ENCODE measurements around the gene CACNA2D4. TPM values are rescaled to one million over a fixed set of nuclear protein-coding genes. Genes with fewer than 3 reads are reported as not detected.

The CACNA2D4 gene
- total RNA-seq, 2 experiments from 2014 or later, result 2.1 to 2.7 TPM

- Mint-ChIP-seq H3K4me3 (no peak overlapping the region), H3K9me3 (no peaks in the 10 kb centered on the region), H3K36me3 (ENCODE audit: low read depth) (no peaks in the 10 kb centered on the region), H3K27ac (no peak overlapping the region), H3K27me3 (ENCODE audit: low read depth) (no peaks in the 10 kb centered on the region), H3K4me1 (ENCODE audit: low read depth) (no peaks in the 10 kb centered on the region)
- CTCF ChIA-PET, result no interaction called here
- no peak for DNase-seq
- intact Hi-C loops (cut with micrococcal nuclease), result no loop called here
Measured at GRCh38 chr12:1879633-1880032, 38.8 kb downstream of the CACNA2D4 start.

- no peaks in the 10 kb centered on the region for H3K4me1 Mint-ChIP-seq (ENCODE audit: low read depth)
- H3K4me3 Mint-ChIP-seq, result no peak overlapping the region
- no peak overlapping the region for H3K27ac Mint-ChIP-seq
- intact Hi-C loops (cut with micrococcal nuclease), result no loop called here
- H3K27me3 Mint-ChIP-seq (ENCODE audit: low read depth), result no peaks in the 10 kb centered on the region
- no peak for DNase-seq
- no peaks in the 10 kb centered on the region for H3K9me3 Mint-ChIP-seq
- no peaks in the 10 kb centered on the region for H3K36me3 Mint-ChIP-seq (ENCODE audit: low read depth)
- CTCF ChIA-PET, result no interaction called here
Measured at GRCh38 chr12:1878695-1879094, 39.8 kb downstream of the CACNA2D4 start.

GRCh38 chr12:1878214-1878613, 40.2 kb downstream of the CACNA2D4 start:
- Mint-ChIP-seq H3K9me3 (no peaks in the 10 kb centered on the region), H3K36me3 (ENCODE audit: low read depth) (no peaks in the 10 kb centered on the region), H3K27ac (no peak overlapping the region), H3K4me3 (no peak overlapping the region), H3K27me3 (ENCODE audit: low read depth) (no peaks in the 10 kb centered on the region), H3K4me1 (ENCODE audit: low read depth) (no peaks in the 10 kb centered on the region)
- CTCF ChIA-PET, result no interaction called here
- intact Hi-C loops (cut with micrococcal nuclease), result no loop called here
- no peak for DNase-seq

- Mint-ChIP-seq H3K9me3 (no peaks in the 10 kb centered on the region), H3K4me3 (no peak overlapping the region)
- no peak for DNase-seq
Measured at GRCh38 chr12:1877169-1877878, 41.1 kb downstream of the CACNA2D4 start.

GRCh38 chr12:1876086-1876485, 42.4 kb downstream of the CACNA2D4 start:
- Mint-ChIP-seq H3K4me1 (ENCODE audit: low read depth) (no peaks in the 10 kb centered on the region), H3K9me3 (peaks cover 3% of the 10 kb centered on the region), H3K36me3 (ENCODE audit: low read depth) (no peaks in the 10 kb centered on the region), H3K27me3 (ENCODE audit: low read depth) (no peaks in the 10 kb centered on the region), H3K27ac (no peak overlapping the region), H3K4me3 (no peak overlapping the region)
- intact Hi-C loops (cut with micrococcal nuclease), result no loop called here
- CTCF ChIA-PET, result interaction anchor here (1.8 kb wide), 1 partner anchor 64 kb away, joined by 10 read pairs; no protein-coding TSS in a partner anchor
- DNase-seq, result no peak

More at GRCh38 chr12:1877169-1877878, 41.1 kb downstream of the CACNA2D4 start:
- intact Hi-C loops (cut with micrococcal nuclease), result no loop called here
- Mint-ChIP-seq H3K27ac (no peak overlapping the region), H3K4me1 (ENCODE audit: low read depth) (no peaks in the 10 kb centered on the region), H3K36me3 (ENCODE audit: low read depth) (no peaks in the 10 kb centered on the region), H3K27me3 (ENCODE audit: low read depth) (no peaks in the 10 kb centered on the region)
- CTCF ChIA-PET, result no interaction called here

GRCh38 chr12:1875608-1876007, 42.8 kb downstream of the CACNA2D4 start:
- no peak overlapping the region for H3K27ac Mint-ChIP-seq
- CTCF ChIA-PET, result interaction anchor here (0.6 to 1.8 kb wide), 2 partner anchors 64 to 201 kb away, joined by 3 to 10 read pairs; no protein-coding TSS in a partner anchor

GRCh38 chr12:1873531-1874510, 44.6 kb downstream of the CACNA2D4 start:
- Mint-ChIP-seq H3K4me1 (ENCODE audit: low read depth) (no peaks in the 10 kb centered on the region), H3K4me3 (no peak overlapping the region), H3K36me3 (ENCODE audit: low read depth) (no peaks in the 10 kb centered on the region), H3K27ac (no peak overlapping the region), H3K27me3 (ENCODE audit: low read depth) (peaks cover 6% of the 10 kb centered on the region), H3K9me3 (peaks cover 4% of the 10 kb centered on the region)
- DNase-seq, result no peak
- intact Hi-C loops (cut with micrococcal nuclease), result no loop called here
- CTCF ChIA-PET, result interaction anchor here (0.6 to 1.8 kb wide), 2 partner anchors 66 to 507 kb away, joined by 3 to 10 read pairs; no protein-coding TSS in a partner anchor

More at GRCh38 chr12:1875608-1876007, 42.8 kb downstream of the CACNA2D4 start:
- H3K4me3 Mint-ChIP-seq, result no peak overlapping the region
- no peaks in the 10 kb centered on the region for H3K4me1 Mint-ChIP-seq (ENCODE audit: low read depth)
- no peaks in the 10 kb centered on the region for H3K36me3 Mint-ChIP-seq (ENCODE audit: low read depth)
- intact Hi-C loops (cut with micrococcal nuclease), result no loop called here
- peaks cover 4% of the 10 kb centered on the region for H3K9me3 Mint-ChIP-seq
- no peaks in the 10 kb centered on the region for H3K27me3 Mint-ChIP-seq (ENCODE audit: low read depth)
- DNase-seq, result no peak

DNA sequence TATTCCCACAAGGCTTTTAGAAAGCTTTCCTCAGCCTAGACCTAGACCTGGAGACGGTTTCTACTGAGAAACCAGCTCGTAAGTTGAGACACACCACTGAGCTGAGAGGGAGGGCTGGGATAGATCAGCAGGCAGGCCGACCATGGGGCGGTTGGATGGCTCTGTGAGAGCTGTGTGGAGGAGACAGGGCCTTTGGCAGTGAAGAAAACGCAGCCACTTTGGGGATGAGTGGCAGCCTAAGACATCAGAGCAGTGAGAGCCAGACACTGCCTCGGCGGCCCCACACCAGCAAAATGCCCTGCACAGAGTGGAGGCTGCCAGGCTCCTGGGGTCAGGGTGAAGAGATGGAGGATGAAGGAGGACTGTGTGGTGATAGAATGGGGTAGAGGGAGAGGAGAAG, 46.0 kb downstream of the CACNA2D4 start:
- no peak for DNase-seq
- Mint-ChIP-seq H3K4me1 (ENCODE audit: low read depth) (no peaks in the 10 kb centered on the region), H3K9me3 (peaks cover 8% of the 10 kb centered on the region), H3K27me3 (ENCODE audit: low read depth) (peaks cover 9% of the 10 kb centered on the region), H3K36me3 (ENCODE audit: low read depth) (no peaks in the 10 kb centered on the region), H3K27ac (no peak overlapping the region), H3K4me3 (no peak overlapping the region)
- CTCF ChIA-PET, result no interaction called here
- intact Hi-C loops (cut with micrococcal nuclease), result no loop called here

- Mint-ChIP-seq H3K9me3 (peaks cover 8% of the 10 kb centered on the region), H3K36me3 (ENCODE audit: low read depth) (no peaks in the 10 kb centered on the region), H3K27ac (no peak overlapping the region), H3K4me1 (ENCODE audit: low read depth) (no peaks in the 10 kb centered on the region), H3K27me3 (ENCODE audit: low read depth) (peaks cover 13% of the 10 kb centered on the region), H3K4me3 (no peak overlapping the region)
- intact Hi-C loops (cut with micrococcal nuclease), result no loop called here
- DNase-seq, result no peak
- CTCF ChIA-PET, result no interaction called here
Measured at GRCh38 chr12:1872001-1872400, 46.5 kb downstream of the CACNA2D4 start.

- CTCF ChIA-PET, result no interaction called here
- Mint-ChIP-seq H3K4me1 (ENCODE audit: low read depth) (no peaks in the 10 kb centered on the region), H3K4me3 (no peak overlapping the region), H3K27ac (no peak overlapping the region), H3K36me3 (ENCODE audit: low read depth) (no peaks in the 10 kb centered on the region), H3K9me3 (peaks cover 8% of the 10 kb centered on the region), H3K27me3 (ENCODE audit: low read depth) (peaks cover 16% of the 10 kb centered on the region)
- intact Hi-C loops (cut with micrococcal nuclease), result no loop called here
- no peak for DNase-seq
Measured at GRCh38 chr12:1870998-1871917, 47.2 kb downstream of the CACNA2D4 start.

DNA sequence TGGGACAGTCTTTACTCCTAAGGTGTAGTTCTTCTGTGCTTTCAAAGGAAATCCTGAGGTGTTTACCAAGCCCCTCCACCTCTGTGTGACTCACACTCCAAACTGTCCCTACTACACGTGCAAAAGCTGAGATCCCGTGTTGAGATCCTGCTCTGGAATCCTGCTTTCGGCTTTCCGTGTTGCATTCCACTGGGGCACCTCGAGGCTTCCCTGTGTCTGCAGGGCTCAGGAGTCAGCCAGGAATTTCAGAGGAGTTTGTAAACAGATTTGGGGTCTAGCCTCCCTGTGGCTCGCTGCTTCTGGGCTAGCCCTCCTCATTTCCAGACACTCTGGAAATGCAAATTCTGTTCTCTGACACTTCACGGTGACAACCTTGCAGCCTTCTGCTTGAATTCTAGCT, 48.4 kb downstream of the CACNA2D4 start:
- CTCF ChIA-PET, result interaction anchor here (0.9 kb wide), 1 partner anchor 69 kb away, joined by 3 read pairs; no protein-coding TSS in a partner anchor
- Mint-ChIP-seq H3K27ac (no peak overlapping the region), H3K36me3 (ENCODE audit: low read depth) (no peaks in the 10 kb centered on the region), H3K4me1 (ENCODE audit: low read depth) (no peaks in the 10 kb centered on the region), H3K9me3 (peaks cover 8% of the 10 kb centered on the region), H3K4me3 (no peak overlapping the region), H3K27me3 (ENCODE audit: low read depth) (peaks cover 24% of the 10 kb centered on the region)
- no peak for DNase-seq
- intact Hi-C loops (cut with micrococcal nuclease), result no loop called here

- CTCF ChIA-PET, result interaction anchor here (0.9 kb wide), 1 partner anchor 70 kb away, joined by 3 read pairs; no protein-coding TSS in a partner anchor
Measured at GRCh38 chr12:1869145-1869544, 49.3 kb downstream of the CACNA2D4 start.

More at GRCh38 chr12:1869145-1869544, 49.3 kb downstream of the CACNA2D4 start:
- Mint-ChIP-seq H3K4me3 (no peak overlapping the region), H3K27ac (no peak overlapping the region), H3K9me3 (peaks cover 8% of the 10 kb centered on the region), H3K4me1 (ENCODE audit: low read depth) (no peaks in the 10 kb centered on the region), H3K27me3 (ENCODE audit: low read depth) (peaks cover 27% of the 10 kb centered on the region), H3K36me3 (ENCODE audit: low read depth) (no peaks in the 10 kb centered on the region)
- no peak for DNase-seq
- intact Hi-C loops (cut with micrococcal nuclease), result no loop called here
